GM18511 (cell line): ENCODE data around the gene TMOD3.
"Not testable (repeated sequence)": the region's sequence is repeated elsewhere in the genome, so short reads cannot be mapped to it uniquely, and the experiment has no call there.

Source experiments
- ATAC-seq: cut with Tn5 transposase; IDR thresholded peaks from one replicate; pipeline ENCODE4 v1.9.1; 2021; ENCODE audit warnings: mild to moderate bottlenecking, moderate library complexity; ENCODE audit not compliant: unreplicated experiment

TMOD3 gene

GRCh38 chr15:51863131-51863530 lies 33.7 kb downstream of the TMOD3 start:
- ATAC-seq, result no peak

DNA sequence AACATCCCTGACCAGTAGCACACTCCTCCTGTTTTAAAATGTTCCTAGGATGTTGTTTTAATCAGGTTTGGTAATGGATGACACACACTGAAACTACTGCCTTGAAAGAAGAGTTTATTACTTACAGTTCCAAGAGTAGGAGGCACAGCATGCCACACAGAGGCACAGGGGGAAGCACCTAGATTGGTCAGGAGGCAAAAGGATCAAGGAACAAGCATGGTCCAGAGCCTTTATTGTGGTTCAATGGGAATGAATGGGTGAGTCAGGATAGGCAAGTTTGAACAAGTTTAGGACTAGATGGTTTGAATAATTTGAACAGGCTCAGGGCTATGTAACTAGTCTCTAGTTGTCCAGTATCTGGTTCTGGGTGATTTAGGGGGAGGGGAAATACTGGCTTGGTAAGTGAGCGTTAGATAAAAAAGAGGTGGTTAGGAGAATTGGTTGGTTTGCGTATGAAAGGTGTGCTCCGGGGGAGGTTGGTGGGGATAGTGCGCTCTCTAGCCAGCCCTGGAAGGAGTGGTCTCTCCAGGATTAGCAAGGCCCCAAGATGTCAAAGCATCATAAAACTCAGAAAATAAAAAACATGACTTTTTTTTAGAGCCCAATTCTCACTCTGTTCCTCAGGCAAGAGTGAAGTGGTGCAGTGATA lies 35.1 kb downstream of the TMOD3 start:
- ATAC-seq, result no peak

GRCh38 chr15:51865317-51865716 lies 35.9 kb downstream of the TMOD3 start:
- ATAC-seq, result no peak

- ATAC-seq, result no peak
Measured at GRCh38 chr15:51866161-51866560, 36.7 kb downstream of the TMOD3 start.

GRCh38 chr15:51866751-51867150 lies 37.3 kb downstream of the TMOD3 start:
- ATAC-seq, result no peak

GRCh38 chr15:51869060-51869421 lies 39.6 kb downstream of the TMOD3 start:
- no peak for ATAC-seq

GRCh38 chr15:51870774-51871173 lies 41.3 kb downstream of the TMOD3 start:
- ATAC-seq, result no peak

DNA sequence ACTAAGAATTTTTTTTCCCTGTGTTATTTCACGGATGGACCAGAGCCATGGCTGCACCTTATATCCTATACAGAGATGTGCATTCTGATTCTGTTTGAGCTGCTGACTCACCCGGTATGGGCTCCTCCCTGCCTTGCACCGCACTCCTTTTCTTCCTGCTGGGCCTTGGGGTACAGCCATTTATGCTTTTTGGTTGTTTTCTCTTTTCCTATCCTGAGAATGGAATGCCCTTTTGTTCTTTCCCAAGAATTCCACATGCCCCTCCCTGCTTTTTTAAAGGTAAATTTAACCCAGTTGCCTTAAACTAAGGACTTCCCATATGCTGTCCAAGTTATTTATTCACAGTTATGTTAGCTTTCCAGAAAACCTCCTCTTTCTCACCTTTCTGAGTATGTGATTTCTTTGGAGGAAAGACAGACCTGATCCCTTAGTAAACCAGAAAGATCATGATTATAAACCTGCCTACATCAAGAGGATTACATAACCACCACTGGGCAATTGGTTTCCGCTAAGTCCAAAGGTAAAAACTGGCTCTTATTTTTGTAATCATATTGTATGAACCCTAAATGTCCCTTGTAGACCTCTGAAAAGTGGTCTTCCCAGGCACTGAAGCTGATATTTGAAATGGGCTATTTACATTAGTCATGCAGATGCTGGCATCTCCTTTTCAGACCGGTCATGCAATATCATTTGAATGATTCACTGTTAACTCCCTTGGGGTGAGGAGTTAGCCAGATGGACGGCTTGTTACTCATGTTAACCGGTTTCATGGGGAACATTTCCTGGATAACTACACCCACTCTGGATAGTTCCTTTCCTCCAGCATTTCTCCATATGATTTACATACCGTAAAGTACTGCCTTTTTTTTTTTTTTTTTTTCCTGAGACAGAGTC lies 45.5 kb downstream of the TMOD3 start:
- ATAC-seq, result no peak

GRCh38 chr15:51876169-51876568 lies 46.7 kb downstream of the TMOD3 start:
- no peak for ATAC-seq

- ATAC-seq, result no peak
Measured at GRCh38 chr15:51878446-51879386, 49.3 kb downstream of the TMOD3 start.

- ATAC-seq, result no peak
Measured at GRCh38 chr15:51879555-51879954, 50.1 kb downstream of the TMOD3 start.

GRCh38 chr15:51883271-51883837 lies 53.9 kb downstream of the TMOD3 start:
- ATAC-seq, result no peak

DNA sequence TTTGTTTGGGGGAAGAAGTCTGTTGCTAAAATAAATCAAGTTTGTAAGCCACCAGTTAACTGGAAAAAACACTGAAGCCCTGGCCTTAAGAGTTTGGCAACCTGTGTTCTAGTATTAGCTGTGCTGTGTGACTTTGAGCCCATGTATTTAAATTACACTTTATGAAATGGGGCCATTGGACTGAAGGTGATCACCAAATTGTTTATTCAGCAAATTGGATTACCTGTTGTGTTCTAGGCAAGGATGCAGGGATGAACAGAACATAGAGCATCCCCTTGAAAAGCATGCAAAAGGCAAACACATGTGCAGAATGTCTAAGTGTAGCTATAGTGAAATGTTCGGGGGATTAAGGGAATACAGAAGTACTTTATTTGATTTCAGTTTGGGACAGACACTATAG lies 54.6 kb downstream of the TMOD3 start:
- no peak for ATAC-seq

DNA sequence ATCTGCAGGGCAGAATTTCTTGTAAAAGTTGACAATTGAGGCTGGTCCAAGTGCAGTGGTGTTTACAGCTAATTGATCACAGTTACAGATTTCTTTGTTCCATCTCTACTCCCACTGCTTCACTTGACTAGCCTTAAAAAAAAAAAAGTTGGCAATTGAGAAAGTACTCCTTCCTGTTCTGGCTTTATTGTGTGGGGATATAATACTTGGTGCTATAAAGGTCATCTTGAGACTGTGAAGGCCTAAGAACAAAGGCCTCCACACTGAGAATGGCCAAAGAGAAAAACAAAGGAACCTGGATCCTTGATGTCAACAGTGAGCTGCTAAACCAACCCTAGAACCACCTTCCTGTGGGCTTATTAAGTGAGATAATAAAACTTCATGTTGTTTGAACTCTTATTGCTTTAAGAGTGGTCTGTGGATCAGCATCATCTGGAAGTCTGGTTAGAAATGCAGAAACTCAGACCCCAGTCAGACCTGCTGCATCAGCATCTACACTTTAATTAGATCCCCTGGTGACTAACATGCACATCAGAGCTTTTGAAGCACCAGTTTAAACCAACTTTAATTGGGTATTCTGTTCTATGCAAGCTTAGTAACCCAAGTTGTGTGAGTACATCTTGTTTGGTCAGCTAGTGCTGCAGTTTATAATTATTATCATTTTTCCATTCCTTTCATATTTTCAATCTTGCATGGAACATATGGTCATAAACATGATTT lies 55.2 kb downstream of the TMOD3 start:
- no peak for ATAC-seq

- ATAC-seq, result not testable (repeated sequence)
Measured at GRCh38 chr15:51885758-51886157, 56.3 kb downstream of the TMOD3 start.

GRCh38 chr15:51887887-51888592 lies 58.6 kb downstream of the TMOD3 start:
- ATAC-seq, result no peak

DNA sequence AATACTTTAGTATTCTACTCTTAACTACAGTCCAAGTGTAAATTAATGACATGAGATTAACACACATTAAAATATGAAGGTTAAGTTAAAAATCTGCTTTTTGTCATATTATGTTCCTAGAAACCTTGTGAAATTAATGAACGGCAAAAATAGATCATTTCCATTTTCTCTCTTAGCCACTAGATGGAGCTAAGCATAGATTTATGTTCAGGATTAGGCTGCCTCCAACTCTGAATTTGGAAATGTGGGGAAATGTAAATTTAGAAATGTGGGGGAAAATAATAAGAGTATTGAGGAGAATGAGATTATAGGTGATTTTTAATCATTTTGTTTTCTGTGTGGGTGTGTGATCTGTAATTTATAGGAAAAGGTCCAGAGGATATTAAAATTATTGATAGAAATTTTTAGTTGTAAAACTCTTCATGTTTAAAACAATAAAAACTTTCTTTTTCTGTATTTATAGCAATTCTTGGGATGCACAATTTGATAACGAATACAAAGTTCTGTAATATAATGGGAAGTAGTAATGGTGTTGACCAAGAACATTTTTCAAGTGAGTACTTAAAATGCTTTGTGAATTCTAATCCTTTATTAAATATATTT lies 59.2 kb downstream of the TMOD3 start:
- ATAC-seq, result no peak

- no peak for ATAC-seq
Measured at GRCh38 chr15:51889486-51889885, 60.0 kb downstream of the TMOD3 start.

DNA sequence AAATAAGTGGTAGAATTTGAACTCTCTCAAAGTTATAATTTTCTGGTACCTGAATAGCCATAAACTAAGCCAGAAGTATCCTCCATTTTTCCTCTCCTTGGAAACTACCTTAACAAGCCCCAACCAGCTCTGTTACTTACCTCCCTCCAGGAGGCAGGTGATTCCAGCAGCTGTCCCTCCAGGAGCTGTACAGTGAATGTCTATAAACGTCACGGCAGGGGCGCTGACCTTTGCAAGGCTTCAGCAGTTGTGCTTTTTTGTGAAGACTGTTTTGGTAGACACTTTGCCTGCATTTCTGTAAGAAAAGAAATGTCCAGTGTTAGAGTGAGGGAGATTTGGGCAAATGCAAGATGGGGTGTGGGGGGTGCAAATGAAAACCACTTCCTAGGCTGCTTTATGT lies 75.0 kb downstream of the TMOD3 start:
- no peak for ATAC-seq
